Hematopoietic multipotent progenitor cell (in vitro differentiated cells): ENCODE data around the gene NALCN. TPM values are rescaled to one million over a fixed set of nuclear protein-coding genes. Genes with fewer than 3 reads are reported as not detected.

ENCODE experiments used
- DNase-seq, 3 donors: peaks; one replicate each; pipeline ENCODE4 v3.0.0-alpha.2; 2011 to 2015; ENCODE audit warnings: low read depth in 2 of 3, low spot score in 2 of 3
- total RNA-seq: library from RNA; depleted of rRNA; stranded (reverse); fragments of >200 nt; gene quantifications from one replicate; pipeline ENCODE4 v1.2.3, GENCODE V29; 2012

Gene NALCN
- total RNA-seq, 1 donor = not detected

GRCh38 chr13:101415358-101416174, 742 bp downstream of the NALCN start:
- no peak for DNase-seq

GRCh38 chr13:101412076-101412475, 4.2 kb downstream of the NALCN start:
- DNase-seq = no peak

- no peak for DNase-seq
Observed at GRCh38 chr13:101408992-101409656, 7.2 kb downstream of the NALCN start.

- no peak for DNase-seq
Observed at GRCh38 chr13:101408154-101408553, 8.2 kb downstream of the NALCN start.

GRCh38 chr13:101406791-101407190, 9.5 kb downstream of the NALCN start:
- DNase-seq = no peak

- DNase-seq = no peak
Observed at GRCh38 chr13:101401196-101401595, 15.1 kb downstream of the NALCN start.

GRCh38 chr13:101399365-101399764, 16.9 kb downstream of the NALCN start:
- no peak for DNase-seq

GRCh38 chr13:101398920-101399319, 17.4 kb downstream of the NALCN start:
- DNase-seq = no peak

GRCh38 chr13:101398191-101398590, 18.1 kb downstream of the NALCN start:
- DNase-seq = no peak

- DNase-seq = no peak
Observed at GRCh38 chr13:101397742-101398141, 18.6 kb downstream of the NALCN start.

- no peak for DNase-seq
Observed at GRCh38 chr13:101394605-101395004, 21.7 kb downstream of the NALCN start.

- DNase-seq = no peak
Observed at GRCh38 chr13:101393140-101393539, 23.2 kb downstream of the NALCN start.

GRCh38 chr13:101390461-101390860, 25.8 kb downstream of the NALCN start:
- DNase-seq = no peak

GRCh38 chr13:101384929-101385328, 31.4 kb downstream of the NALCN start:
- no peak for DNase-seq

GRCh38 chr13:101383595-101383994, 32.7 kb downstream of the NALCN start:
- DNase-seq = no peak

- DNase-seq = no peak
Observed at GRCh38 chr13:101382701-101383100, 33.6 kb downstream of the NALCN start.

GRCh38 chr13:101382086-101382485, 34.2 kb downstream of the NALCN start:
- DNase-seq = no peak

- no peak for DNase-seq
Observed at GRCh38 chr13:101360525-101360924, 55.8 kb downstream of the NALCN start.

GRCh38 chr13:101354895-101355294, 61.4 kb downstream of the NALCN start:
- DNase-seq = no peak

- no peak for DNase-seq
Observed at GRCh38 chr13:101346942-101347728, 69.2 kb downstream of the NALCN start.

GRCh38 chr13:101346161-101346560, 70.1 kb downstream of the NALCN start:
- no peak for DNase-seq
